ENCODE measurements around the gene ZBTB4. TPM values are rescaled to one million over a fixed set of nuclear protein-coding genes. Genes with fewer than 3 reads are reported as not detected.

ZBTB4 gene
- total RNA-seq, 1 experiment from 2014 or later: 14.7 TPM

GRCh38 chr17:7426203-7426863, 53.1 kb downstream of the ZBTB4 start:
- Histone ChIP-seq H3F3A (ENCODE audit: low read length, unreplicated experiment) (no peaks in the 10 kb centered on the region), H3K4me2 (ENCODE audit: low read length) (no peak overlapping the region), H2AFZ (ENCODE audit: low read length) (no peak overlapping the region), H3K4me3 (ENCODE audit: low read length) (no peak overlapping the region), H3K9me2 (replicated peaks; ENCODE audit: low read length) (no peaks in the 10 kb centered on the region), H3K27ac (ENCODE audit: low read length) (no peak overlapping the region), H4K20me1 (ENCODE audit: low read length) (no peaks in the 10 kb centered on the region), H3K4me1 (ENCODE audit: insufficient read depth, low read length) (no peaks in the 10 kb centered on the region), H3K27me3 (ENCODE audit: low read length) (no peaks in the 10 kb centered on the region), H3K9me3 (ENCODE audit: low read length) (no peaks in the 10 kb centered on the region), H3K9ac (ENCODE audit: low read length) (no peak overlapping the region), H3K36me3 (ENCODE audit: low read depth, low read length) (no peaks in the 10 kb centered on the region), H3K79me2 (ENCODE audit: low read length) (no peaks in the 10 kb centered on the region)
- BruUV-seq (replicated peaks): no TSS peak
- CTCF ChIA-PET: no interaction called here
- intact Hi-C loops (cut with micrococcal nuclease): no loop called here
- no peak for DNase-seq
- ATAC-seq: no peak
- POLR2A ChIA-PET (ENCODE audit: unreplicated experiment): no interaction called here
- TF ChIP-seq EZH2phosphoT487 (IDR thresholded peaks at IDR 0.05; ENCODE audit: borderline replicate concordance, low read length) (no peak), CTCF (conservative IDR thresholded peaks at IDR 0.05; ENCODE audit: low read depth, low read length) (no peak), EZH2 (IDR thresholded peaks at IDR 0.05; ENCODE audit: low read length, unreplicated experiment) (no peak)

DNA sequence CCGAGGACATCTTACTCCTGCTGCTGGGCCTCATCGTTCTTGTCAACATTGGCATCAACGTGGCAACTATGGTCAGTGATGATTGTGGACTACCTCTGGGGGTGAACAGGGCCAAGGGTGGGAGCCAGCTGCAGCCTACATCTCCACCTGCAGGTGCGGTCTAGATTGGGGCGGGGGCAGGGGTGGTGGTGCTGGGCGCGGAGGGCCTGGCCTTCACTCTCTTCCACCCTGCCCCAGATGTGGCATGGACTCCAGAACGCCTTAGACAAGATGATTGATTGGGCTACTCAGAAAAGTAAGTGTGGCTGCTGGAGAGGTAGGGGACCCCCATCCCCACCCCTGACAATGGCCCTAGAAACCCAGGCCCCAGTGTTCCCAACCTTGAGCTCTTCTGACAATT, 53.7 kb downstream of the ZBTB4 start:
- TF ChIP-seq CTCF (conservative IDR thresholded peaks at IDR 0.05; ENCODE audit: low read depth, low read length): no peak
- TF ChIP-seq EZH2 (IDR thresholded peaks at IDR 0.05; ENCODE audit: low read length, unreplicated experiment): no peak
- TF ChIP-seq EZH2phosphoT487 (IDR thresholded peaks at IDR 0.05; ENCODE audit: borderline replicate concordance, low read length): no peak
- H3K9me3 ChIP-seq (ENCODE audit: low read length): no peaks in the 10 kb centered on the region
- intact Hi-C loops (cut with micrococcal nuclease): no loop called here
- no peaks in the 10 kb centered on the region for H3F3A ChIP-seq (ENCODE audit: low read length, unreplicated experiment)
- H3K9ac ChIP-seq (ENCODE audit: low read length): no peak overlapping the region
- ChIA-PET CTCF (no interaction called here), POLR2A (ENCODE audit: unreplicated experiment) (no interaction called here)
- no peaks in the 10 kb centered on the region for H3K4me1 ChIP-seq (ENCODE audit: insufficient read depth, low read length)
- H3K27ac ChIP-seq (ENCODE audit: low read length): no peak overlapping the region
- H3K79me2 ChIP-seq (ENCODE audit: low read length): no peaks in the 10 kb centered on the region
- ATAC-seq (no peak), DNase-seq (no peak)
- BruUV-seq (replicated peaks): no TSS peak
- H4K20me1 ChIP-seq (ENCODE audit: low read length): no peaks in the 10 kb centered on the region
- no peaks in the 10 kb centered on the region for H3K9me2 ChIP-seq (replicated peaks; ENCODE audit: low read length)
- H3K27me3 ChIP-seq (ENCODE audit: low read length): no peaks in the 10 kb centered on the region
- no peaks in the 10 kb centered on the region for H3K36me3 ChIP-seq (ENCODE audit: low read depth, low read length)
- H3K4me2 ChIP-seq (ENCODE audit: low read length): no peak overlapping the region
- H3K4me3 ChIP-seq (ENCODE audit: low read length): no peak overlapping the region
- H2AFZ ChIP-seq (ENCODE audit: low read length): no peak overlapping the region

DNA sequence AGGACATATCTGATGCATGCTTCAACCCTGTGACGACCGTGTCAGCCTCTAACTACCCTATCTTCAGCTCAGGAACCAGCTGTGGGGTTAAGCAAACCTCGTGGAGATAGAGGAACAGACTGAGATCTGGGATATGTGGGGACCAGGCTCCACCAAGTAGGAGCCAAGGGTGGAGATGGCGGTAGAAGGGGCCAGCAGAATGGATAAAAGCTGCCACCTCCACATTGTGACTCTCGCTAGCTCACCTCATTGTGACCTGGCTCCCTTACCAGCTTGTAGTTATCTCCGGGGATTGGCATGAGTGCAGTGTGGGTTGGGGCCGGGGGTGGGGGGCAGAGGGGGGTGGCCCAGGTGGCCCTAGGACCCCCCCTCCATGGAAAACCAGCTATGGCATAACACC, 54.1 kb downstream of the ZBTB4 start, which contains the start of gene SPEM2:
Gene SPEM2, plus strand, starts transcription at position 301 of the 400 bp plus-strand sequence. Its CDS starts 73 bp downstream, at position 374.
- H3K27ac ChIP-seq (ENCODE audit: low read length): no peak within 1 kb of the TSS
- no peak for TF ChIP-seq EZH2phosphoT487 (IDR thresholded peaks at IDR 0.05; ENCODE audit: borderline replicate concordance, low read length)
- TF ChIP-seq CTCF (conservative IDR thresholded peaks at IDR 0.05; ENCODE audit: low read depth, low read length): no peak
- TF ChIP-seq EZH2 (IDR thresholded peaks at IDR 0.05; ENCODE audit: low read length, unreplicated experiment): no peak
- ChIA-PET POLR2A (ENCODE audit: unreplicated experiment) (no interaction called here), CTCF (no interaction called here)
- no peak within 1 kb of the TSS for H3K4me3 ChIP-seq (ENCODE audit: low read length)
- H3F3A ChIP-seq (ENCODE audit: low read length, unreplicated experiment): no peaks in the 10 kb centered on the region
- no peaks in the 10 kb centered on the region for H3K9me3 ChIP-seq (ENCODE audit: low read length)
- no peaks in the 10 kb centered on the region for H3K79me2 ChIP-seq (ENCODE audit: low read length)
- no peaks in the 10 kb centered on the region for H3K36me3 ChIP-seq (ENCODE audit: low read depth, low read length)
- no peaks in the 10 kb centered on the region for H3K9me2 ChIP-seq (replicated peaks; ENCODE audit: low read length)
- H3K4me2 ChIP-seq (ENCODE audit: low read length): no peak within 1 kb of the TSS
- H3K4me1 ChIP-seq (ENCODE audit: insufficient read depth, low read length): no peaks in the 10 kb centered on the region
- no peaks in the 10 kb centered on the region for H4K20me1 ChIP-seq (ENCODE audit: low read length)
- no peak within 1 kb of the TSS for H2AFZ ChIP-seq (ENCODE audit: low read length)
- DNase-seq (no peak), ATAC-seq (no peak)
- H3K27me3 ChIP-seq (ENCODE audit: low read length): no peaks in the 10 kb centered on the region
- H3K9ac ChIP-seq (ENCODE audit: low read length): no peak within 1 kb of the TSS
- BruUV-seq (replicated peaks): no TSS peak
- intact Hi-C loops (cut with micrococcal nuclease): no loop called here

Data from PC-3 (cell line).